Measurements from ENCODE around the gene TMEM61. TPM values are rescaled to one million over a fixed set of nuclear protein-coding genes. Genes with fewer than 3 reads are reported as not detected.
"Not testable (repeated sequence)": the region's sequence is repeated elsewhere in the genome, so short reads cannot be mapped to it uniquely, and the experiment has no call there.

Gene TMEM61
- polyA plus RNA-seq, 3 donors, result 0.65 to 1.9 (median 0.68) TPM

GRCh38 chr1:54953846-54954245 lies 26.6 kb upstream of the TMEM61 start:
- no peak for DNase-seq (ENCODE audit: extremely low read depth in 1 of 11, low read depth in 9 of 11, low spot score in 4 of 11)

- no peak for DNase-seq (ENCODE audit: extremely low read depth in 1 of 11, low read depth in 9 of 11, low spot score in 4 of 11)
These were observed 25.1 kb upstream of the TMEM61 start for GRCh38 chr1:54955359-54955758.

GRCh38 chr1:54956726-54957125 lies 23.7 kb upstream of the TMEM61 start:
- DNase-seq (ENCODE audit: extremely low read depth in 1 of 11, low read depth in 9 of 11, low spot score in 4 of 11), result no peak

GRCh38 chr1:54959241-54959640 lies 21.2 kb upstream of the TMEM61 start:
- DNase-seq (ENCODE audit: extremely low read depth in 1 of 11, low read depth in 9 of 11, low spot score in 4 of 11), result no peak

- no peak for DNase-seq (ENCODE audit: extremely low read depth in 1 of 11, low read depth in 9 of 11, low spot score in 4 of 11)
These were observed 17.6 kb upstream of the TMEM61 start for GRCh38 chr1:54962612-54963395.

GRCh38 chr1:54963829-54964228 lies 16.6 kb upstream of the TMEM61 start:
- DNase-seq (ENCODE audit: extremely low read depth in 1 of 11, low read depth in 9 of 11, low spot score in 4 of 11), result not testable (repeated sequence)

GRCh38 chr1:54965624-54966340 lies 14.6 kb upstream of the TMEM61 start:
- no peak for DNase-seq (ENCODE audit: extremely low read depth in 1 of 11, low read depth in 9 of 11, low spot score in 4 of 11)

GRCh38 chr1:54967372-54967771 lies 13.1 kb upstream of the TMEM61 start:
- DNase-seq (ENCODE audit: extremely low read depth in 1 of 11, low read depth in 9 of 11, low spot score in 4 of 11), result no peak

- DNase-seq (ENCODE audit: extremely low read depth in 1 of 11, low read depth in 9 of 11, low spot score in 4 of 11), result no peak
These were observed 11.9 kb upstream of the TMEM61 start for GRCh38 chr1:54968551-54968950.

- no peak for DNase-seq (ENCODE audit: extremely low read depth in 1 of 11, low read depth in 9 of 11, low spot score in 4 of 11)
These were observed 10.5 kb upstream of the TMEM61 start for GRCh38 chr1:54969879-54970278.

- DNase-seq (ENCODE audit: extremely low read depth in 1 of 11, low read depth in 9 of 11, low spot score in 4 of 11), result no peak
These were observed 9.5 kb upstream of the TMEM61 start for GRCh38 chr1:54970901-54971300.

- no peak for DNase-seq (ENCODE audit: extremely low read depth in 1 of 11, low read depth in 9 of 11, low spot score in 4 of 11)
These were observed 9.1 kb upstream of the TMEM61 start for GRCh38 chr1:54971317-54971791.

- no peak for DNase-seq (ENCODE audit: extremely low read depth in 1 of 11, low read depth in 9 of 11, low spot score in 4 of 11)
These were observed 8.0 kb upstream of the TMEM61 start for GRCh38 chr1:54972436-54972835.

GRCh38 chr1:54973205-54973921 lies 7.1 kb upstream of the TMEM61 start:
- DNase-seq (ENCODE audit: extremely low read depth in 1 of 11, low read depth in 9 of 11, low spot score in 4 of 11), result no peak

- no peak for DNase-seq (ENCODE audit: extremely low read depth in 1 of 11, low read depth in 9 of 11, low spot score in 4 of 11)
These were observed 4.9 kb upstream of the TMEM61 start for GRCh38 chr1:54975356-54976108.

- no peak for DNase-seq (ENCODE audit: extremely low read depth in 1 of 11, low read depth in 9 of 11, low spot score in 4 of 11)
These were observed 3.7 kb upstream of the TMEM61 start for GRCh38 chr1:54976747-54977146.

GRCh38 chr1:54977533-54978297 lies 2.7 kb upstream of the TMEM61 start:
- DNase-seq (ENCODE audit: extremely low read depth in 1 of 11, low read depth in 9 of 11, low spot score in 4 of 11), result no peak

- DNase-seq (ENCODE audit: extremely low read depth in 1 of 11, low read depth in 9 of 11, low spot score in 4 of 11), result no peak
These were observed 1.7 kb upstream of the TMEM61 start for GRCh38 chr1:54978528-54979326.

Data from renal cortex interstitium (tissue), 11 donors.